Tibial nerve (tissue), 4 donors: Measurements from ENCODE around the gene CSF1R.

Source experiments
- CTCF ChIP-seq, 5 experiments: fragments of 200-600 bp in 3 of 5; fragments of 450-650 bp in 2 of 5; sonication (generic) in 3 of 5; IDR thresholded peaks; one replicate each; pipeline ENCODE4 v1.5.1; 2016 to 2019; ENCODE audit warnings: antibody characterized with exemption in 5 of 5, mild to moderate bottlenecking in 3 of 5, moderate library complexity in 2 of 5
- EP300 ChIP-seq, 2 donors: sonication (generic); formaldehyde crosslinking; IDR thresholded peaks; one replicate each; pipeline ENCODE4 v1.6.1; 2017; ENCODE audit warnings: antibody characterized with exemption in 2 of 2, mild to moderate bottlenecking in 1 of 2
- POLR2A ChIP-seq, 2 donors: fragments of 450-650 bp; IDR thresholded peaks; one replicate each; pipeline ENCODE4 v1.6.1; 2017; ENCODE audit warnings: antibody characterized with exemption in 2 of 2, mild to moderate bottlenecking in 2 of 2, moderate library complexity in 2 of 2

- TF ChIP-seq CTCF (IDR thresholded peaks at IDR 0.05) = no peak
- TF ChIP-seq EP300 (IDR thresholded peaks at IDR 0.05) = no peak
- no peak for TF ChIP-seq POLR2A (IDR thresholded peaks at IDR 0.05)
Measured at GRCh38 chr5:150131461-150131860, 45.1 kb upstream of the CSF1R start.
